ENCODE results near the gene CLP1. TPM values are rescaled to one million over a fixed set of nuclear protein-coding genes. Genes with fewer than 3 reads are reported as not detected.

CLP1 gene
- total and polyA plus RNA-seq, 7 donors, result 6.8 to 16.9 (median 10.0) TPM

- H3K4me1 ChIP-seq, result no peaks in the 10 kb centered on the region
- no peak overlapping the region for H3K4me3 ChIP-seq
- H3K9me3 ChIP-seq, result no peaks in the 10 kb centered on the region
- H3K27me3 ChIP-seq (ENCODE audit: insufficient read depth in 3 of 3, low read length in 2 of 3), result no peaks in the 10 kb centered on the region
- ATAC-seq (no peak), DNase-seq (no peak)
- 89 to 93% (median 91%) methylated on average over 2 of the region's 2 CpGs for WGBS, 3 donors
- intact Hi-C loops (cut with DNase I), result no loop called here
- TF ChIP-seq, protein P1, sequence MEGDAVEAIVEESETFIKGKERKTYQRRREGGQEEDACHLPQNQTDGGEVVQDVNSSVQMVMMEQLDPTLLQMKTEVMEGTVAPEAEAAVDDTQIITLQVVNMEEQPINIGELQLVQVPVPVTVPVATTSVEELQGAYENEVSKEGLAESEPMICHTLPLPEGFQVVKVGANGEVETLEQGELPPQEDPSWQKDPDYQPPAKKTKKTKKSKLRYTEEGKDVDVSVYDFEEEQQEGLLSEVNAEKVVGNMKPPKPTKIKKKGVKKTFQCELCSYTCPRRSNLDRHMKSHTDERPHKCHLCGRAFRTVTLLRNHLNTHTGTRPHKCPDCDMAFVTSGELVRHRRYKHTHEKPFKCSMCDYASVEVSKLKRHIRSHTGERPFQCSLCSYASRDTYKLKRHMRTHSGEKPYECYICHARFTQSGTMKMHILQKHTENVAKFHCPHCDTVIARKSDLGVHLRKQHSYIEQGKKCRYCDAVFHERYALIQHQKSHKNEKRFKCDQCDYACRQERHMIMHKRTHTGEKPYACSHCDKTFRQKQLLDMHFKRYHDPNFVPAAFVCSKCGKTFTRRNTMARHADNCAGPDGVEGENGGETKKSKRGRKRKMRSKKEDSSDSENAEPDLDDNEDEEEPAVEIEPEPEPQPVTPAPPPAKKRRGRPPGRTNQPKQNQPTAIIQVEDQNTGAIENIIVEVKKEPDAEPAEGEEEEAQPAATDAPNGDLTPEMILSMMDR (IDR thresholded peaks at IDR 0.05), result no peak
- H3K27ac ChIP-seq, result no peak overlapping the region
- H3K36me3 ChIP-seq (ENCODE audit: insufficient read depth in 1 of 2, low read depth in 1 of 2), result no peaks in the 10 kb centered on the region
Measured at GRCh38 chr11:57624864-57625263, 32.7 kb upstream of the CLP1 start.

DNA sequence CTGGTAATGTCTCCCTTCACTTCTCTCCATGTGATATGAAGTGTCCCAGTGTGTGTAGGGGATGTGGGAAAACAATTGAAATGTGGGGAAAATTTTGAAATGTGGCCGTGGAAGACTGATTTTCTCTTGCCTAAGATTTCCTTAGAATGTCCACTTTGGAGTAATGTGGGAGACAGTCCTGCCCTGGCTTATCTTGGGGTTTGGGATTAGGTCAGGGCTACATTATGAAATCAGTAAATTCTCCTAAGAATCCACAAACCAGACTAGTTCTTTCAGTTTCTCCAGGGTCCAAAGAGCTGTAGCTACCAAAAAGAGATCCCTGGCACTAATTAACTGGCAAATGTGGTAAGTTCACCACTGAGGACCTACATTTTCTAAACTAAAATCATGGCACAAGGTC, 30.7 kb upstream of the CLP1 start:
- ATAC-seq, result no peak
- no peaks in the 10 kb centered on the region for H3K36me3 ChIP-seq (ENCODE audit: insufficient read depth in 1 of 2, low read depth in 1 of 2)
- H3K27ac ChIP-seq, result no peak overlapping the region
- peaks cover 0 to 9% (median 0%) of the 10 kb centered on the region in 3 donors for H3K27me3 ChIP-seq (ENCODE audit: insufficient read depth in 3 of 3, low read length in 2 of 3)
- WGBS, 3 donors, result 76 to 91% (median 86%) methylated on average over 1 of the region's 1 CpG
- no peaks in the 10 kb centered on the region for H3K4me1 ChIP-seq
- no peak overlapping the region for H3K4me3 ChIP-seq
- DNase-seq, result no peak
- TF ChIP-seq, protein P1 (IDR thresholded peaks at IDR 0.05), result no peak
- H3K9me3 ChIP-seq, result no peaks in the 10 kb centered on the region
- intact Hi-C loops (cut with DNase I), result no loop called here

DNA sequence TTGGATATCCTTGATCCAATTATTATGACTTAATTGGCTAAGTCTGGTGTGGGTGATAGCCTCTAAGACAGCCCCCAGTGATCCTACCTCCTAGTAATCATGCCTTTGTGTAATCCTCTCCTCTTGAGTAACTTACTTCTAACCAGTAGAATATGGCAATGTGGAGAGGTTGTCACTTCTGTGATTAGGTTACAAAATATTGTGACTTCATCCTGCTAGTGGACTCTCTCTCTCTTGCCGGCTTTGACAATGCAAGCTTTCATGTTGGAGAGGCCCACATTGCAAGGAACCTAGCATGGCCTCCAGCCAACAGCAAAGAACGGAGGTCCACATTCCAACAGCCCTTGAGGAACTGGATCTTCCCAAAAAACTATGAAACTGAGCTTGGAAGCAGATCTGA, 27.4 kb upstream of the CLP1 start:
- Histone ChIP-seq H3K27ac (no peak overlapping the region), H3K27me3 (ENCODE audit: insufficient read depth in 3 of 3, low read length in 2 of 3) (peaks cover 0 to 20% (median 0%) of the 10 kb centered on the region in 3 donors), H3K36me3 (ENCODE audit: insufficient read depth in 1 of 2, low read depth in 1 of 2) (no peaks in the 10 kb centered on the region), H3K4me1 (no peaks in the 10 kb centered on the region), H3K9me3 (no peaks in the 10 kb centered on the region), H3K4me3 (no peak overlapping the region)
- no peak for ATAC-seq
- DNase-seq, result no peak
- 23 to 40% (median 30%) methylated on average over 2 of the region's 2 CpGs for WGBS, 3 donors
- TF ChIP-seq, protein P1 (IDR thresholded peaks at IDR 0.05), result no peak
- intact Hi-C loops (cut with DNase I), result no loop called here

DNA sequence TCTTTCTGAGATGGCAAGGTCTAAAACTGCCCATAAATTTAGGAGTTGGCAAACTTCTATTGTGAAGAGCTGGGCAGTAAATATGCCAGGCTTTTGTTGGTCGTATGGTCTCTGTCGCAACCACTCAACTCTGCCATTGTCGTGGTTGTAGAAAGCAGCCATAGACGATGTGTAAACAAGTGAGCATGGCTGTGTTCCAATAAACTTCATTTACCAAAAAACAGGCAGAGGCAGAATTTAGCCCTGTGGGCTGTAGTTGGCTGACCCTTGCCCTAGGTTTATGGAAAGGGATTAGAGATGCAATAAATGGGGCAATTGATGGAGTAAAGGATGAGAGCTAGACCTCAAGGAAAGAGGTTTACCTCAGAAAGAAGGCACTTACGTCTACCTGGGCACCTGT, 25.4 kb upstream of the CLP1 start:
- H3K27ac ChIP-seq, result no peak overlapping the region
- WGBS, 3 donors, result 56 to 59% (median 57%) methylated on average over 5 of the region's 5 CpGs
- intact Hi-C loops (cut with DNase I), result no loop called here
- TF ChIP-seq, protein P1 (IDR thresholded peaks at IDR 0.05), result no peak
- ATAC-seq (no peak), DNase-seq (no peak)
- no peaks in the 10 kb centered on the region for H3K9me3 ChIP-seq
- H3K4me3 ChIP-seq, result no peak overlapping the region
- no peaks in the 10 kb centered on the region for H3K4me1 ChIP-seq
- peaks cover 0 to 24% (median 0%) of the 10 kb centered on the region in 3 donors for H3K27me3 ChIP-seq (ENCODE audit: insufficient read depth in 3 of 3, low read length in 2 of 3)
- H3K36me3 ChIP-seq (ENCODE audit: insufficient read depth in 1 of 2, low read depth in 1 of 2), result no peaks in the 10 kb centered on the region

- H3K9me3 ChIP-seq, result no peaks in the 10 kb centered on the region
- WGBS, 3 donors, result 78 to 81% (median 78%) methylated on average over 6 of the region's 6 CpGs
- H3K4me3 ChIP-seq, result no peak overlapping the region
- no peak overlapping the region for H3K27ac ChIP-seq
- no peaks in the 10 kb centered on the region for H3K36me3 ChIP-seq (ENCODE audit: insufficient read depth in 1 of 2, low read depth in 1 of 2)
- ATAC-seq (no peak), DNase-seq (no peak)
- intact Hi-C loops (cut with DNase I), result no loop called here
- peaks cover 8% of the 10 kb centered on the region for H3K4me1 ChIP-seq
- H3K27me3 ChIP-seq (ENCODE audit: insufficient read depth in 3 of 3, low read length in 2 of 3), result peaks cover 0 to 38% (median 8%) of the 10 kb centered on the region in 3 donors
- TF ChIP-seq, protein P1 (IDR thresholded peaks at IDR 0.05), result no peak
Measured at GRCh38 chr11:57633394-57634070, 24.0 kb upstream of the CLP1 start.

All from psoas muscle (tissue), 8 donors.